HCT116 (cell line): ENCODE results near the gene CAMK1D. TPM values are rescaled to one million over a fixed set of nuclear protein-coding genes. Genes with fewer than 3 reads are reported as not detected.

Source experiments
- ATAC-seq: fragments of 200-7000 bp; cut with Tn5 transposase; 2 replicates; pipeline ENCODE4 v1.9.1; 2020; ENCODE audit warnings: mild to moderate bottlenecking, moderate library complexity
- BruUV-seq: library from RNA; stranded (reverse); fragments of 400-500 nt; replicated peaks from 2 replicates; lab custom pipeline; 2021; lab: Mats Ljungman, UMichigan
- CTCF ChIA-PET: fragments of 300-600 bp; sonication (Branson Sonifier 250); formaldehyde crosslinking; loops from one replicate; lab custom pipeline; 2021; ENCODE audit warnings: antibody characterized with exemption; lab: Charles Lee
- POLR2A ChIA-PET: fragments of 300-600, 350-600 bp; sonication (Branson Sonifier 250); formaldehyde crosslinking; loops from one replicate; lab custom pipeline; 2021; ENCODE audit warnings: antibody characterized with exemption; lab: Charles Lee
- RAD21 ChIA-PET, 2 experiments: fragments of 300-600 bp; sonication (Branson Sonifier 250); formaldehyde crosslinking; loops; one replicate each; lab custom pipeline; 2023; ENCODE audit warnings: low total read pairs in 2 of 2; ENCODE audit not compliant: uncharacterized antibody in 2 of 2, unreplicated experiment in 2 of 2, low non-redundant PET in 1 of 2; lab: Charles Lee
- DNase-seq: peaks from one replicate; pipeline ENCODE4 v3.0.0-alpha.2; 2010; ENCODE audit warnings: low read depth, low spot score
- H2AFZ ChIP-seq: fragments of 200-600 bp; shearing (Covaris generic), sonication (generic); 2 replicates; pipeline ENCODE4 v1.6.1; 2017; ENCODE audit warnings: low read depth, mixed run types, mixed read lengths, antibody characterized with exemption, low read length; ENCODE audit not compliant: poor library complexity, severe bottlenecking
- H3K27ac ChIP-seq: 2 replicates; pipeline ENCODE4 v1.5.1; 2012; ENCODE audit warnings: low read depth, low read length
- H3K27me3 ChIP-seq: fragments of 200-600 bp; sonication (generic); 2 replicates; pipeline ENCODE4 v1.6.1; 2016; ENCODE audit warnings: mixed run types, low read length, mixed read lengths; ENCODE audit not compliant: insufficient read depth
- H3K36me3 ChIP-seq, 2 experiments: fragments of 200-500 bp in 1 of 2; fragments of 200-600 bp in 1 of 2; sonication (Bioruptor generic) in 1 of 2; sonication (generic) in 1 of 2; 2 replicates each; pipeline versions ENCODE4 v1.5.1 to v1.6.1; 2014 to 2016; ENCODE audit warnings: low read length in 2 of 2, inconsistent platforms in 1 of 2, mixed read lengths in 1 of 2, mixed run types in 1 of 2; ENCODE audit not compliant: insufficient read depth in 2 of 2, control insufficient read depth in 1 of 2
- H3K4me1 ChIP-seq, 2 experiments: fragments of 200-600 bp in 1 of 2; sonication (generic) in 1 of 2; 2 replicates each; pipeline versions ENCODE4 v1.5.1 to v1.6.1; 2012 to 2017; ENCODE audit warnings: low read length in 2 of 2, inconsistent platforms in 1 of 2, mild to moderate bottlenecking in 1 of 2, mixed read lengths in 1 of 2, mixed run types in 1 of 2, moderate library complexity in 1 of 2; ENCODE audit not compliant: insufficient read depth in 2 of 2, control insufficient read depth in 1 of 2
- H3K4me2 ChIP-seq: fragments of 200-600 bp; sonication (generic); 2 replicates; pipeline ENCODE4 v1.6.1; 2017; ENCODE audit warnings: mixed run types, low read length, mixed read lengths
- H3K4me3 ChIP-seq, 2 experiments: fragments of 200-600 bp in 1 of 2; sonication (generic) in 1 of 2; replicated peaks in 1 of 2; 2 replicates each; pipeline ENCODE4 v1.5.1; 2011 to 2016; ENCODE audit warnings: low read length in 2 of 2, control low read depth in 1 of 2, low read depth in 1 of 2, mild to moderate bottlenecking in 1 of 2, mixed read lengths in 1 of 2, mixed run types in 1 of 2
- H3K79me2 ChIP-seq: fragments of 200-600 bp; sonication (generic); 2 replicates; pipeline ENCODE4 v1.6.1; 2017; ENCODE audit warnings: mild to moderate bottlenecking, mixed run types, low read length, moderate library complexity, mixed read lengths; ENCODE audit not compliant: insufficient read depth
- H3K9ac ChIP-seq: fragments of 200-600 bp; sonication (generic); 2 replicates; pipeline ENCODE4 v1.6.1; 2016; ENCODE audit warnings: low read length, mixed read lengths
- H3K9me2 ChIP-seq: fragments of 200-600 bp; sonication (generic), shearing (Covaris generic); 2 replicates; pipeline ENCODE4 v1.6.1; 2017; ENCODE audit warnings: mixed run types, mild to moderate bottlenecking, moderate library complexity; ENCODE audit not compliant: insufficient read depth
- H3K9me3 ChIP-seq, 2 experiments: fragments of 200-500 bp in 1 of 2; fragments of 200-600 bp in 1 of 2; sonication (Bioruptor generic) in 1 of 2; sonication (generic) in 1 of 2; 2 replicates each; pipeline ENCODE4 v1.6.1; 2014 to 2017; ENCODE audit warnings: low read length in 2 of 2, mixed read lengths in 2 of 2, inconsistent platforms in 1 of 2, low read depth in 1 of 2, mild to moderate bottlenecking in 1 of 2, mixed run types in 1 of 2, moderate library complexity in 1 of 2; ENCODE audit not compliant: control insufficient read depth in 1 of 2, insufficient read depth in 1 of 2
- H4K20me1 ChIP-seq: fragments of 200-600 bp; sonication (generic), shearing (Covaris generic); 2 replicates; pipeline ENCODE4 v1.6.1; 2017; ENCODE audit warnings: mixed run types, mild to moderate bottlenecking, moderate library complexity; ENCODE audit not compliant: insufficient read depth
- ATF3 ChIP-seq: IDR thresholded peaks from 2 replicates; pipeline ENCODE4 v1.6.1; 2012
- CTCF ChIP-seq, 3 experiments: fragments of 200-600 bp in 1 of 3; sonication (generic) in 1 of 3; IDR thresholded peaks in 2 of 3; conservative IDR thresholded peaks in 1 of 3; 2 replicates each; pipeline ENCODE4 v1.5.1; 2012 to 2017; ENCODE audit warnings: low read depth in 2 of 3, low read length in 2 of 3, antibody characterized with exemption in 1 of 3, borderline replicate concordance in 1 of 3, control low read depth in 1 of 3, mild to moderate bottlenecking in 1 of 3, mixed read lengths in 1 of 3, mixed run types in 1 of 3, moderate library complexity in 1 of 3; ENCODE audit not compliant: insufficient read depth in 1 of 3
- EGR1 ChIP-seq: IDR thresholded peaks from 2 replicates; pipeline ENCODE4 v1.6.1; 2012; ENCODE audit warnings: low read depth
- ELF1 ChIP-seq: IDR thresholded peaks from 2 replicates; pipeline ENCODE4 v1.6.1; 2012; ENCODE audit warnings: low read depth, borderline replicate concordance
- JUND ChIP-seq: IDR thresholded peaks from 2 replicates; pipeline ENCODE4 v1.6.1; 2012
- POLR2AphosphoS5 ChIP-seq: IDR thresholded peaks from 2 replicates; pipeline ENCODE4 v1.6.1; 2011; ENCODE audit warnings: mild to moderate bottlenecking, low read depth, low read length, moderate library complexity
- RAD21 ChIP-seq: IDR thresholded peaks from 2 replicates; pipeline ENCODE4 v1.6.1; 2012; ENCODE audit warnings: low read depth, mild to moderate bottlenecking
- SIN3A ChIP-seq: IDR thresholded peaks from 2 replicates; pipeline ENCODE4 v1.6.1; 2012; ENCODE audit warnings: low read depth
- SRF ChIP-seq: IDR thresholded peaks from 2 replicates; pipeline ENCODE4 v1.6.1; 2012; ENCODE audit warnings: low read depth
- TCF7L2 ChIP-seq: IDR thresholded peaks from 2 replicates; pipeline ENCODE4 v1.7.0; 2011; ENCODE audit warnings: borderline replicate concordance, inconsistent platforms; ENCODE audit not compliant: insufficient read depth, insufficient read length; ENCODE audit errors: extremely low read depth
- YY1 ChIP-seq: IDR thresholded peaks from 2 replicates; pipeline ENCODE4 v1.6.1; 2011; ENCODE audit warnings: low read length, low read depth, moderate library complexity, mild to moderate bottlenecking; ENCODE audit not compliant: insufficient replicate concordance; ENCODE audit errors: extremely low read depth
- ZBTB33 ChIP-seq: IDR thresholded peaks from 2 replicates; pipeline ENCODE4 v1.6.1; 2011; ENCODE audit warnings: mild to moderate bottlenecking, low read length, moderate library complexity; ENCODE audit not compliant: insufficient replicate concordance; ENCODE audit errors: extremely low read depth
- ZFX ChIP-seq: fragments of 450-650 bp; IDR thresholded peaks from 2 replicates; pipeline ENCODE4 v1.6.1; 2017
- intact Hi-C: fragments of 100-400 bp; cut with micrococcal nuclease; formaldehyde crosslinking; loops from 2 replicates; pipeline ENCODE4 v1.10.0; 2022
- total RNA-seq: library from RNA; stranded (reverse); gene quantifications from one replicate; pipeline ENCODE4 v1.2.1, GENCODE V29; 2021; ENCODE audit not compliant: unreplicated experiment

The CAMK1D gene
- total RNA-seq, 1 experiment from 2014 or later = 9.6 TPM

GRCh38 chr10:12841426-12841825, 492.1 kb downstream of the CAMK1D start (continued):
- no peak for TF ChIP-seq ZBTB33
- no peak for TF ChIP-seq POLR2AphosphoS5
- no peak for TF ChIP-seq TCF7L2
- TF ChIP-seq CTCF (IDR thresholded peaks at IDR 0.05 in 2 of 3, conservative IDR thresholded peaks at IDR 0.05 in 1 of 3; ENCODE audit: borderline replicate concordance in 1 of 3, insufficient read depth in 1 of 3, low read depth in 2 of 3, low read length in 2 of 3) = no peak
- TF ChIP-seq, all 23 proteins: peak for 0

GRCh38 chr10:12841826-12842225, 492.5 kb downstream of the CAMK1D start:
- no peak overlapping the region for H2AFZ ChIP-seq
- no peak overlapping the region for H3K4me3 ChIP-seq
- DNase-seq = no peak
- intact Hi-C loops = no loop called here
- peaks cover 3 to 14% of the 10 kb centered on the region in 2 experiments; a peak in 3 of 4 replicates for H3K4me1 ChIP-seq
- POLR2A ChIA-PET = no interaction called here
- no peak overlapping the region for H3K4me2 ChIP-seq
- no peaks in the 10 kb centered on the region for H3K9me2 ChIP-seq
- H4K20me1 ChIP-seq = no peaks in the 10 kb centered on the region
- no TSS peak for BruUV-seq
- H3K27ac ChIP-seq = no peak overlapping the region
- no peak overlapping the region for H3K9ac ChIP-seq
- CTCF ChIA-PET = interaction anchor here (1.5 kb wide), 1 partner anchor 14 kb away, joined by 3 read pairs; no protein-coding TSS in a partner anchor
- TF ChIP-seq YY1 (no peak), SRF (no peak), ZFX (no peak), SIN3A (no peak), ATF3 (no peak), ELF1 (no peak), POLR2AphosphoS5 (no peak), CTCF (IDR thresholded peaks at IDR 0.05 in 2 of 3, conservative IDR thresholded peaks at IDR 0.05 in 1 of 3; ENCODE audit: borderline replicate concordance in 1 of 3, insufficient read depth in 1 of 3, low read depth in 2 of 3, low read length in 2 of 3) (no peak), JUND (no peak), EGR1 (no peak), RAD21 (no peak)
- TF ChIP-seq, all 23 proteins: peak for 0
- ATAC-seq = no peak
- Histone ChIP-seq H3K79me2 (no peaks in the 10 kb centered on the region), H3K9me3 (no peaks in the 10 kb centered on the region), H3K27me3 (no peaks in the 10 kb centered on the region), H3K36me3 (no peaks in the 10 kb centered on the region)
- RAD21 ChIA-PET = no interaction called here
